SK-N-MC (cell line): ENCODE measurements around the gene SGPP1.

Source experiments
- DNase-seq: peaks from one replicate; pipeline ENCODE4 v3.0.0-alpha.2; 2011; ENCODE audit warnings: low read depth, low spot score
- H3K27ac ChIP-seq: fragments of 200-600 bp; sonication (generic); 2 replicates; pipeline ENCODE4 v1.5.1; 2016; ENCODE audit warnings: mixed run types
- H3K36me3 ChIP-seq: fragments of 200-600 bp; sonication (generic); 2 replicates; pipeline ENCODE4 v1.6.1; 2017; ENCODE audit warnings: antibody characterized with exemption, low read length, mixed read lengths; ENCODE audit not compliant: insufficient read depth
- H3K4me3 ChIP-seq: fragments of 200-600 bp; sonication (generic); 2 replicates; pipeline ENCODE4 v1.5.1; 2016
- H3K9ac ChIP-seq: fragments of 200-600 bp; sonication (generic); 2 replicates; pipeline ENCODE4 v1.8.0; 2017; ENCODE audit warnings: mixed run types, mixed read lengths; ENCODE audit not compliant: insufficient read length
- H3K9me3 ChIP-seq: fragments of 200-600 bp; sonication (generic); 2 replicates; pipeline ENCODE4 v1.6.1; 2017; ENCODE audit warnings: low read depth, mild to moderate bottlenecking, antibody characterized with exemption, low read length, moderate library complexity, mixed read lengths
- EZH2 ChIP-seq: fragments of 200-600 bp; sonication (generic); IDR thresholded peaks from one replicate; pipeline ENCODE4 v1.6.1; 2017; ENCODE audit warnings: antibody characterized with exemption
- FOXP2 ChIP-seq: optimal IDR thresholded peaks from 2 replicates; pipeline ENCODE3; 2011; ENCODE audit warnings: mild to moderate bottlenecking, moderate library complexity; ENCODE audit not compliant: insufficient read depth; ENCODE audit errors: extremely low read length, control extremely low read depth
- POLR2AphosphoS5 ChIP-seq: IDR thresholded peaks from 2 replicates; pipeline ENCODE4 v1.6.1; 2012; ENCODE audit warnings: mild to moderate bottlenecking, low read depth, low read length, borderline replicate concordance

Gene SGPP1

DNA sequence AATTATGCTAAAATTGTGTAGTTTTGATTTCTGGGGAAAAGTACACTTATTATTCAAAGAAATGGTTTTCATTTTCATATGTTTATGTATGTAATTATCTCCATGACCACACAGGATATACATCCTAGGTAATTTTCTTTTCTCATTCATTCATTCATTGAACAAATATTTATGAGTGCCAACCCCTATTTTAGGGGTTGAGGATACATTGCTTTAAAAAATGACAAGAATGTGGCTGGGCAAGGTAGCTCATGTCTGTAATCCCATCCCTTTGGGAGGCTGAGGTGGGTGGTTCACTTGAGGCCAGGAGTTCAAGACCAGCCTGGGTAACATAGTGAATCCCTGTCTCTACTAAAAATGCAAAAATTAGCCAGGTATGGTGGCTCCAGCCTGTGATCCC, 40.9 kb downstream of the SGPP1 start:
- Histone ChIP-seq H3K4me3 (no peak overlapping the region), H3K27ac (no peak overlapping the region), H3K9ac (no peak overlapping the region), H3K9me3 (no peaks in the 10 kb centered on the region), H3K36me3 (0 out of 2 replicates have a peak, but pooled peaks cover 4% of the 10 kb centered on the region)
- no peak for TF ChIP-seq POLR2AphosphoS5
- TF ChIP-seq FOXP2, result no peak
- no peak for TF ChIP-seq EZH2
- no peak for DNase-seq

DNA sequence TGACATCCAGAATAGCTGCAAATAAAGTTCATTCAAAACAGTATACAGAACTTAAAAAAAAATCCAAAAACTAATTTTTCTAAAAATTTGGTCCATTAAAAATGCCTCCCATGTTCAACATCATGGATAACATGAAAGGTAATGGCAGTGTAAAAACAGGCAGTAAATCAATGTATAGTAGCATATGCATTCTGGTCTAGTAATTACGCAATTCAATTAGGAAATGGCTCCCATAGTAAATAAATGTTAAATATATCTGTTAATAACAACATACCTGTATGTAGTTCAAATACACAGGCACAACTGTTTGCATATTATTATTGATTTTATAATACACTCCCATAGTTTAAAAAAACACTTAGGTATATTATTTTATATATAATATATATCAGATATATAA, 42.5 kb downstream of the SGPP1 start:
- Histone ChIP-seq H3K9me3 (no peaks in the 10 kb centered on the region), H3K27ac (no peak overlapping the region), H3K9ac (no peak overlapping the region), H3K4me3 (no peak overlapping the region), H3K36me3 (0 out of 2 replicates have a peak, but pooled peaks cover 4% of the 10 kb centered on the region)
- TF ChIP-seq EZH2, result no peak
- TF ChIP-seq FOXP2, result no peak
- TF ChIP-seq POLR2AphosphoS5, result no peak
- no peak for DNase-seq

GRCh38 chr14:63682727-63683593, 44.9 kb downstream of the SGPP1 start:
- DNase-seq, result no peak

GRCh38 chr14:63678536-63678935, 49.3 kb downstream of the SGPP1 start:
- no peaks in the 10 kb centered on the region for H3K36me3 ChIP-seq
- no peaks in the 10 kb centered on the region for H3K9me3 ChIP-seq
- H3K27ac ChIP-seq, result no peak overlapping the region
- no peak overlapping the region for H3K4me3 ChIP-seq
- TF ChIP-seq POLR2AphosphoS5 (no peak), EZH2 (no peak), FOXP2 (no peak)
- H3K9ac ChIP-seq, result no peak overlapping the region
- no peak for DNase-seq

More at GRCh38 chr14:63682727-63683593, 44.9 kb downstream of the SGPP1 start:
- no peak overlapping the region for H3K4me3 ChIP-seq
- H3K27ac ChIP-seq, result no peak overlapping the region
- no peak for TF ChIP-seq EZH2
- no peak for TF ChIP-seq FOXP2
- no peak for TF ChIP-seq POLR2AphosphoS5
- no peak overlapping the region for H3K9ac ChIP-seq
- 0 out of 2 replicates have a peak, but pooled peaks cover 4% of the 10 kb centered on the region for H3K36me3 ChIP-seq
- no peaks in the 10 kb centered on the region for H3K9me3 ChIP-seq

GRCh38 chr14:63677891-63678379, 49.9 kb downstream of the SGPP1 start:
- Histone ChIP-seq H3K36me3 (no peaks in the 10 kb centered on the region), H3K4me3 (no peak overlapping the region), H3K9me3 (no peaks in the 10 kb centered on the region), H3K9ac (no peak overlapping the region), H3K27ac (no peak overlapping the region)
- no peak for TF ChIP-seq POLR2AphosphoS5
- no peak for TF ChIP-seq EZH2
- TF ChIP-seq FOXP2, result no peak
- no peak for DNase-seq

DNA sequence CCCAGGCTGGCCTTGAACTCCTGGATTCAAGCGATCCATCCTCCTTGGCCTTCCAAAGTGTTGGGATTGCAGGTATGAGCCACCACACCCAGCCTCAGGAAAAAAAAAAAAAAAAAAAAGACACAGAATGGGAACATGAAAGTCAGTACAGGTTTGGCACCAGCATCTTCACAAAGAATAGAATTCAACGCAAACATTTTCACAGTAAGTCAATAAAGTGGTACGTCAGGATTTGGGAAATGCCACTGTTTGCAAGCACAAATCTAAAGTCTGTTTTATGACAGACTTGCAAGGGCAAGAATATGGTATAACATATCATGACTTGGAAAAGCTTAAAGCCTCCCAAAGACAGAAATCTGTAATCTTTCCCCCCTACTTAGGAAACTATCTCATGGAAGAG, 51.2 kb downstream of the SGPP1 start:
- Histone ChIP-seq H3K36me3 (no peaks in the 10 kb centered on the region), H3K9me3 (no peaks in the 10 kb centered on the region), H3K27ac (no peak overlapping the region), H3K4me3 (no peak overlapping the region), H3K9ac (no peak overlapping the region)
- no peak for DNase-seq
- TF ChIP-seq EZH2 (no peak), FOXP2 (no peak), POLR2AphosphoS5 (no peak)

DNA sequence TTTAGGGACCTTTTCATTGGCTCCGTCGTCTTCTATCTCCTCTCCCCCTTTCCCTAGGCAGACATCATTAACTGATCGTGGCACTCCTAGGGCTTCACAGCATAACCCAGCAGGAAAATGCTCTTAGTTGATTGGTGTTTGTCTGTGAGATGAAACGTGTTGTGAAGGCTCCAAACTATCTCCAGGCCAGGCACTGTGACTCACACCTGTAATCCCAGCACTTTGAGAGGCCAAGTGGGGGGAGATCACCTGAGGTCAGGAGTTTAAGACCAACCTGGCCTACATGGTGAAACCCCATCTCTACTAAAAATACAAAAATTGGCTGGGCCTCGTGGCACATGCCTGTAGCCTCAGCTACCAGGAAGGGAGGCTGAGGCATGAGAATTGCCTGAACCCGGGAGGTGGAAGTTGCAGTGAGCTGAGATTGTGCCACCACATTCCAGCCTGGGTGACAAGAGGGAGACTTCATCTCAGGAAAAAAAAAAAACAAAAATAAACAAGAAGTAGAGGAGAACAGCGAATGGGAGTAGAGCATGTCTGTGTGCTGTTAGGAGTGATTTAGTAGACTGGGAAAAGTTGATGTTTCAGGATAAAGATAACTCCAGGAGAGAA, 53.9 kb downstream of the SGPP1 start:
- Histone ChIP-seq H3K9me3 (no peaks in the 10 kb centered on the region), H3K4me3 (no peak overlapping the region), H3K36me3 (no peaks in the 10 kb centered on the region), H3K27ac (no peak overlapping the region), H3K9ac (no peak overlapping the region)
- no peak for TF ChIP-seq EZH2
- no peak for TF ChIP-seq POLR2AphosphoS5
- TF ChIP-seq FOXP2, result no peak
- no peak for DNase-seq

- no peak overlapping the region for H3K27ac ChIP-seq
- TF ChIP-seq EZH2 (no peak), POLR2AphosphoS5 (no peak), FOXP2 (no peak)
These were observed 54.6 kb downstream of the SGPP1 start for GRCh38 chr14:63673255-63673654.

More at GRCh38 chr14:63673255-63673654, 54.6 kb downstream of the SGPP1 start:
- Histone ChIP-seq H3K4me3 (no peak overlapping the region), H3K36me3 (no peaks in the 10 kb centered on the region), H3K9ac (no peak overlapping the region), H3K9me3 (no peaks in the 10 kb centered on the region)
- DNase-seq, result no peak
